Fibroblast of lung (primary cell): ENCODE results near the gene TBC1D14. TPM values are rescaled to one million over a fixed set of nuclear protein-coding genes. Genes with fewer than 3 reads are reported as not detected.

Experiments used
- DNase-seq, 2 donors: peaks; one replicate each; pipeline versions ENCODE4 v3.0.0 to v3.0.0-alpha.2; 2010; ENCODE audit warnings: low read depth in 2 of 2
- H2AFZ ChIP-seq: 2 replicates; pipeline ENCODE4 v1.5.1; 2012; ENCODE audit warnings: low read length, control low read depth, inconsistent platforms
- H3K27ac ChIP-seq: 2 replicates; pipeline ENCODE4 v1.5.1; 2011; ENCODE audit warnings: low read length, control low read depth; ENCODE audit not compliant: insufficient read depth
- H3K27me3 ChIP-seq: 2 replicates; pipeline ENCODE4 v1.5.1; 2011; ENCODE audit warnings: mild to moderate bottlenecking, low read length; ENCODE audit not compliant: control insufficient read depth, insufficient read depth
- H3K36me3 ChIP-seq: 2 replicates; pipeline ENCODE4 v1.5.1; 2011; ENCODE audit warnings: low read length; ENCODE audit not compliant: control insufficient read depth, insufficient read depth
- H3K4me1 ChIP-seq: 2 replicates; pipeline ENCODE4 v1.5.1; 2011; ENCODE audit warnings: low read length; ENCODE audit not compliant: control insufficient read depth, insufficient read depth; ENCODE audit errors: extremely low read depth
- H3K4me2 ChIP-seq: 2 replicates; pipeline ENCODE4 v1.5.1; 2011; ENCODE audit warnings: low read length, control low read depth; ENCODE audit not compliant: insufficient read depth; ENCODE audit errors: extremely low read depth
- H3K4me3 ChIP-seq, 4 experiments: fragments of 200-600 bp in 1 of 4; sonication (generic) in 1 of 4; replicated peaks in 1 of 4; 2 replicates each; pipeline ENCODE4 v1.5.1; 2011 to 2016; ENCODE audit warnings: low read length in 4 of 4, low read depth in 3 of 4, mild to moderate bottlenecking in 3 of 4, control low read depth in 2 of 4, inconsistent platforms in 1 of 4, mixed read lengths in 1 of 4; ENCODE audit not compliant: insufficient read depth in 1 of 4; ENCODE audit errors: control extremely low read depth in 1 of 4
- H3K79me2 ChIP-seq: 2 replicates; pipeline ENCODE4 v1.5.1; 2012; ENCODE audit warnings: mild to moderate bottlenecking, low read length, inconsistent platforms; ENCODE audit not compliant: control insufficient read depth, insufficient read depth
- H3K9ac ChIP-seq: 2 replicates; pipeline ENCODE4 v1.5.1; 2011; ENCODE audit warnings: mild to moderate bottlenecking, low read length, control low read depth; ENCODE audit not compliant: insufficient read depth
- H3K9me3 ChIP-seq: 2 replicates; pipeline ENCODE4 v1.5.1; 2012; ENCODE audit warnings: low read depth, low read length; ENCODE audit not compliant: control insufficient read depth, insufficient read depth
- H4K20me1 ChIP-seq: 2 replicates; pipeline ENCODE4 v1.5.1; 2011; ENCODE audit warnings: low read length; ENCODE audit not compliant: control insufficient read depth, insufficient read depth; ENCODE audit errors: extremely low read depth
- CTCF ChIP-seq, 2 donors: IDR thresholded peaks in 1 of 2; conservative IDR thresholded peaks in 1 of 2; 1 replicate in 1 of 2; 2 replicates in 1 of 2; pipeline ENCODE4 v1.5.1; 2011 to 2012; ENCODE audit warnings: low read length in 2 of 2, control low read depth in 1 of 2, inconsistent platforms in 1 of 2, low read depth in 1 of 2, mild to moderate bottlenecking in 1 of 2
- EZH2 ChIP-seq: IDR thresholded peaks from 2 replicates; pipeline ENCODE4 v1.5.1; 2012; ENCODE audit warnings: low read length, control low read depth, mild to moderate bottlenecking; ENCODE audit errors: missing control alignments
- polyA minus RNA-seq: library from RNA; depleted of rRNA, polyadenylated mRNA; stranded (reverse); fragments of >200 nt; gene quantifications from 2 replicates; pipeline ENCODE4 v1.2.3, GENCODE V29; 2011; ENCODE audit warnings: low replicate concordance
- polyA plus RNA-seq, 2 donors: library from polyadenylated mRNA; depleted of rRNA in 1 of 2; stranded (reverse) in 1 of 2; unstranded in 1 of 2; fragments of >200 nt; gene quantifications; 2 replicates each; pipeline ENCODE4 v1.2.1, GENCODE V29; 2011 to 2012; ENCODE audit warnings: missing spikeins in 1 of 2
- total RNA-seq: library from RNA; depleted of rRNA; stranded (reverse); fragments of >200 nt; gene quantifications from 2 replicates; pipeline ENCODE4 v1.2.1, GENCODE V29; 2014

Gene TBC1D14
- total RNA-seq (37.7 and 38.5 TPM in 2 replicates), polyA plus RNA-seq (26.9 and 27.7 TPM in 2 replicates), polyA minus RNA-seq (32.5 and 45.1 TPM in 2 replicates)
- 20.2 and 21.8 TPM in 2 replicates for polyA plus RNA-seq (2012)

GRCh38 chr4:6909113-6909969, at the start of gene TBC1D14:
TSS of gene TBC1D14 (plus strand) at chr4:6909826. CDS start at chr4:6923390, 13,564 bp downstream.
- Histone ChIP-seq H4K20me1 (no peaks in the 10 kb centered on the region), H3K9me3 (no peaks in the 10 kb centered on the region)

GRCh38 chr4:6868386-6868785, 41.2 kb upstream of the TBC1D14 start:
- H3K27ac ChIP-seq: no peak overlapping the region
- H3K9ac ChIP-seq: no peak overlapping the region
- no peaks in the 10 kb centered on the region for H3K27me3 ChIP-seq
- no peak for DNase-seq
- H3K4me1 ChIP-seq: no peaks in the 10 kb centered on the region
- no peaks in the 10 kb centered on the region for H3K9me3 ChIP-seq
- TF ChIP-seq CTCF (conservative IDR thresholded peaks at IDR 0.05 in 1 of 2, IDR thresholded peaks at IDR 0.05 in 1 of 2; ENCODE audit: low read depth in 1 of 2, low read length in 2 of 2): no peak
- no peak for TF ChIP-seq EZH2
- no peaks in the 10 kb centered on the region for H4K20me1 ChIP-seq
- no peak overlapping the region for H3K4me2 ChIP-seq
- H3K79me2 ChIP-seq: no peaks in the 10 kb centered on the region
- peaks cover 5% of the 10 kb centered on the region for H3K36me3 ChIP-seq
- no peak overlapping the region for H2AFZ ChIP-seq
- no peak overlapping the region for H3K4me3 ChIP-seq

More at GRCh38 chr4:6909113-6909969, at the start of gene TBC1D14:
- Histone ChIP-seq H3K4me1 (peaks cover 8% of the 10 kb centered on the region), H3K27me3 (peaks cover 2% of the 10 kb centered on the region), H2AFZ (peak within 1 kb of the TSS; percentile 62), H3K9ac (peak within 1 kb of the TSS; percentile 96), H3K4me3 (peak within 1 kb of the TSS; percentile 76 to 92 (median 79)), H3K27ac (peak within 1 kb of the TSS; percentile 91), H3K36me3 (no peaks in the 10 kb centered on the region), H3K79me2 (no peaks in the 10 kb centered on the region), H3K4me2 (peak within 1 kb of the TSS; percentile 96)
- TF ChIP-seq EZH2: no peak
- TF ChIP-seq CTCF (conservative IDR thresholded peaks at IDR 0.05 in 1 of 2, IDR thresholded peaks at IDR 0.05 in 1 of 2; ENCODE audit: low read depth in 1 of 2, low read length in 2 of 2): peak in 1 of 2 donors; percentile 7
- DNase-seq: peak; percentile 85

GRCh38 chr4:6869944-6870343, 39.7 kb upstream of the TBC1D14 start:
- no peak for DNase-seq
- Histone ChIP-seq H3K9me3 (no peaks in the 10 kb centered on the region), H3K4me1 (no peaks in the 10 kb centered on the region), H4K20me1 (no peaks in the 10 kb centered on the region), H3K27ac (no peak overlapping the region), H3K79me2 (no peaks in the 10 kb centered on the region), H3K9ac (no peak overlapping the region), H3K36me3 (peaks cover 6% of the 10 kb centered on the region), H3K27me3 (no peaks in the 10 kb centered on the region), H2AFZ (no peak overlapping the region), H3K4me3 (no peak overlapping the region), H3K4me2 (no peak overlapping the region)
- TF ChIP-seq EZH2: no peak
- no peak for TF ChIP-seq CTCF (conservative IDR thresholded peaks at IDR 0.05 in 1 of 2, IDR thresholded peaks at IDR 0.05 in 1 of 2; ENCODE audit: low read depth in 1 of 2, low read length in 2 of 2)
